HG03097 (cell line): ENCODE measurements around the gene ESPL1.
"Not testable (repeated sequence)": the region's sequence is repeated elsewhere in the genome, so short reads cannot be mapped to it uniquely, and the experiment has no call there.

Experiments used
- ATAC-seq: cut with Tn5 transposase; IDR thresholded peaks from one replicate; pipeline ENCODE4 v1.9.1; 2021; ENCODE audit not compliant: unreplicated experiment, low FRiP score

ESPL1 gene

DNA sequence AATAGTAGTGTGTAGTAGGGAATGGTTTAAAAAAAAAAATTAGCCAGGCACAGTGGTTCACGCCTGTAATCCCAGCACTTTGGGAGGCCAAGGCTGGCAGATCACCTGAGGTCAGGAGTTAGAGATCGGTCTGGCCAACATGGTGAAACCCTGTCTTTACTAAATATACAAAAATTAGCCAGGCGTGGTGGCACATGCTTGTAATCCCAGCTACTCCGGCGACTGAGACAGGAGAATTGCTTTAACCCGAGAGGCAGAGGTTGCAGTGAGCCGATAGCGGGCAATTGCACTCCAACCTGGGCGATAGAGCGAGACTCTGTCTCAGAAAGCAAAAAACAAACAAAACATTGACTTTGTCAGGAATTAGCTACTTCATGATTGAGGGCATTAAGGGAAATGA lies 29.0 kb downstream of the ESPL1 start:
- not testable (repeated sequence) for ATAC-seq

DNA sequence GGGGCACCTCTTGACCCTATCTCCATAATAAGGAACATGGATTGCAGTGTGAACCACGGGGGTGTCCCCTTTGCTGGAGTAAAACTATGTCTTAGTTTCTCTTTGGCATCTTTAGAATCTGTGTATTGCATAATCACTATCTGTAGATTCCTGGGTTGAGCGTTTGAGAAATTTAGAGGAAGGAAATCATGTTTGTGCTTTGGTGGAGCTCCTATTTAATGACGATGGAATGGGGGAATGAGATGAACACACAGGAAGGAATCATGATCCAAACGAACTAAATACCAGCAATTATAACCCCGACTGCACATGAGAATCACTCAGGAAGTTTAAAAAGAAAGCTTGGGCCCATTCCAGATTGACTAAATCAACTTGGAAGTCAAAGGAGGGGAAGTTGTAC lies 30.1 kb downstream of the ESPL1 start:
- ATAC-seq: no peak

DNA sequence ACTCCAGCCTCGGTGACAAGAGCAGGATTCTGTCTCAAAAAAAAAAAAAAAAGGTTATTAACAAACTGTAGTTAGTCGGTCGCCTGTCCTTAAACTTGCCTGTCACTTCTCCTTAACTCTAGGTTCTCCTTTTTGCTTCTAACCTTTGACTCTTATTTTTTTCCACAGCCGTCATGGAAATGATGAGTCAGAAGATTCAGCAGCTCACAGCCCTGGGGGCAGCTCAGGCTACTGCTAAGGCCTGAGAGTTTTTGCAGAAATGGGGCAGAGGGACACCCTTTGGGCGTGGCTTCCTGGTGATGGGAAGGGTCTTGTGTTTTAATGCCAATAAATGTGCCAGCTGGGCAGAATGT lies 31.0 kb downstream of the ESPL1 start:
- ATAC-seq: no peak

- peak; percentile 70 for ATAC-seq
Observed at GRCh38 chr12:53299454-53300180, 31.5 kb downstream of the ESPL1 start, which contains the start of gene MYG1. TSS of gene MYG1 (plus strand) at chr12:53299695. CDS start at chr12:53299738, 43 bp downstream.

DNA sequence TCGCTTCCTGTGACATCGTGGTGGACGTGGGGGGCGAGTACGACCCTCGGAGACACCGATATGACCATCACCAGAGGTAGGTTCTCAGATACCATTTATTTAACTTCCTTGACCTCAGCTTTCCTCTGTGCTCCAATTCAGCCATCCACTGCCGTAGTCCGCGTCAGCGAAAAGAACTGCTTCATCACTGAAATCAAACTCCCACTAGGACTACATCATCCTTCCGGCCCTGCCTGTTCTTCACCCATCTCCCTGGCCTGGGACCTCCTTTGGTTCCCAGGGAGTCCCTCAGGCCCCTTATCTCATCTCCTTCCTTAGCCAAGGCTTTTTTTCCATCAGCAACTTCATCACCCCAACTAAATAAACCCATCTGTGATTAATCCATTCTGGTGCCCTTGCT lies 32.1 kb downstream of the ESPL1 start:
- no peak for ATAC-seq

DNA sequence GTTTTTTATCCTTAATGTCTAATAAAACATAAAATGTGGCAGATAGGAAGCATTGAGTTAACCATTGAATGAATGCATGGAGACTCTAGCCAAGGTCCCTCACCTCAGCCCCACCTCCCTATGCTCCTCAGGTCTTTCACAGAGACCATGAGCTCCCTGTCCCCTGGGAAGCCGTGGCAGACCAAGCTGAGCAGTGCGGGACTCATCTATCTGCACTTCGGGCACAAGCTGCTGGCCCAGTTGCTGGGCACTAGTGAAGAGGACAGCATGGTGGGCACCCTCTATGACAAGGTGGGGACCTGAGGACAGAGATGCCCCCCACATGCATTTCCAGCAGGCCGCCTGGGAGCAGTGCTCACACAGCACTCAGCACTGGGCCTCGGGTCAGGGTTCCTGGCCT lies 34.8 kb downstream of the ESPL1 start:
- ATAC-seq: no peak

- no peak for ATAC-seq
Observed at GRCh38 chr12:53306826-53307225, 38.7 kb downstream of the ESPL1 start.

GRCh38 chr12:53308276-53308675 lies 40.2 kb downstream of the ESPL1 start:
- no peak for ATAC-seq

GRCh38 chr12:53313996-53314395 lies 45.9 kb downstream of the ESPL1 start:
- no peak for ATAC-seq

GRCh38 chr12:53320352-53321195 lies 52.5 kb downstream of the ESPL1 start:
- no peak for ATAC-seq

DNA sequence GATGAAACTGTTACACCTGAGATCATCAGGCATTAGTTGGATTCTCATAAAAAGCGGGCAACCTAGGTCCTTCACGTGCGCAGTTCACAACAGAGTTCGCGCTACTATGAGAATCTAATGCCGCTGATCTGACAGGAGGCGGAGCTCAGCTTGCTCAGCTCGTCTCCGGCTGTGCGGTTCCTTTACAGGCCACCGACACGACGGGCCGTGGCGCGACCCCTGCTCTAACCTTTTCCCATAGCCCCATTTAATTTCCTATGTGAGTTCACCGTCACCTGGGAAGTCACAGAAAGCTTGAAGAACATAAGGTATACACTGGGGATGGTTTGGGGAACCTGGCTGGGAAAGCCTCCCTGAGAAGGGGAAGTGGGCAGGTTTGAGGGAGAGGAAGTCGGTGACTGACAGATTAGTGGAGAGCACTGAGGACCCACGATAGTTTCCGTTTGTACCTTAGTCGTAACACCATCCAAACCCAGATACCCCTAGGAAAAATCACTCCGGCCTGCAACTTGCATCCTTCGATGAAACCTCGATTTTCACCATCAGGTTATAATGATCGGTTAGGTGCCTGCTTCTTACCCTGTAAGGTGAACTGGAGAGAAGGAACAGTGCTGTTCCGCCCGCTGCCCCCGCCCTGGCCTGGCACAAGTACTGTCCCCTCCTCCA lies 56.1 kb downstream of the ESPL1 start:
- peak; percentile 22 for ATAC-seq

DNA sequence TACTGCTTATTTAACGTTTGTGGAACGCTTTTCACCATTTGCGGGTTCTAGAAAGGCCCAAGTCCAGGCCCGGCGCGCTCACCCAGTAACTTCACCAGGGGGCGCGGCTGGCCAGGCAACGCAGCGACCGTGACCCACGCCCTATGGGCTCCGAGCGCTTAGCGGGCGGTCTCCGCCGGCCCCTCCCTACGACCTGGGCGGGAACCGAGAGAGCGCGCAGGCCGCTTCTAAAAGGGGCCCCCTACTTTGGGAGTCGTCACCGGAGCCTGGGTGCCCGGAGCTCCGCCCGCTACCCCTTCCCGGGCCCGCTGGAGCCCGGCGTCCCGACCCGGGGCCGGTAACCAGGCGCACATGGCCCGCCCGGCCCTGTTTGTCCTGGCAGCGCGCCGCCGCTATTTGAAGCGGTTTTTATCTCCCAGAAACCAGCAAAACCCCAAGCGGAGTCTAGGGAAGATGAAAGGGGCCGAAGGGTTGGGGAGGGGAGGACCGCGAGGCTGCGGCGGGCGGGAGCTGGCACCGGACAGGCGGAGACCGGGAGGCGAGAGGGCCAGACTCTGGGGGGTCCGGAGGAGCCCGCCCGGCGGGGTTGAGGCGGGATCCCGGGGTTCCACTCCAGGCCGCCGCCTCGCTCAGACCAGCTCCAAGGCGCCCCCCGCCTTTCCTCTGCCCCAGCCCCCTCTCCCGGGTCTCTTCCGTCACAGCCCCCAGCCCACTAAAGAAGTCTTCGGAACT lies 56.8 kb downstream of the ESPL1 start:
- ATAC-seq: peak; percentile 50

- no peak for ATAC-seq
Observed at GRCh38 chr12:53325511-53326061, 57.5 kb downstream of the ESPL1 start.

DNA sequence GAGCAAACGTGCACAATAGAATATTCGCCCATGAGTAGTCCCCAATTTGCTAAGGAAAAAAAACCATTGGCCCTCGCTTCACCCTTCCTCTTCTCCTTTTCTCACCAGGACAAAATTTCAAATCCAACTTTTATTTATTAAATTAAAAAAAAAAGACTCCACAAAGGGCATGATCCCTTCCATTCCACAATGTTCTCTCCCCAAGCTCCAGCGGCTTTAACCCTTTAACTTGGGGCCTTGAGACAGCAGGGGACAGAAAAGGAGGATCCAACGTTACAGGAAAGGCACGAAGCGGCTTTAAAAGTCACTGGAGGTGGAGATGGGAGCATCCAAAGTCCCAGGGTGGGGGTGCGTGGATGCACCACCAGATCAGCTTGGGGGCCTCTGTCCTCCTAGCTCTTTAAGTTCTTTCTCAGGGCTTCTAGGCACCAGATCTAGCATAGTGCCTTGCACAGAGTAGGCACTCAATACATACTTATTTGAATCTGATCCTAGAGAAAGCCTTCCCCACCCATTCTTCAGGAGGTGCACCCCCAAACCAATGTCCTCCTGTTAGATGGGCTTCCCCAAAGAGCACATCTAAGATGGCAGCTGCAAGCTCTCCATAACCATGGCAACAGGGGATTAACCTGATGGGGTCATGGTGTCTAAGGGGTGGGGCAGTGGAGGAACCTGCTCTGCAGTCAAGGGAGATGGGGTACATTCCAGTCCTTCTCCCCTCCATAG lies 58.5 kb downstream of the ESPL1 start:
- ATAC-seq: no peak

DNA sequence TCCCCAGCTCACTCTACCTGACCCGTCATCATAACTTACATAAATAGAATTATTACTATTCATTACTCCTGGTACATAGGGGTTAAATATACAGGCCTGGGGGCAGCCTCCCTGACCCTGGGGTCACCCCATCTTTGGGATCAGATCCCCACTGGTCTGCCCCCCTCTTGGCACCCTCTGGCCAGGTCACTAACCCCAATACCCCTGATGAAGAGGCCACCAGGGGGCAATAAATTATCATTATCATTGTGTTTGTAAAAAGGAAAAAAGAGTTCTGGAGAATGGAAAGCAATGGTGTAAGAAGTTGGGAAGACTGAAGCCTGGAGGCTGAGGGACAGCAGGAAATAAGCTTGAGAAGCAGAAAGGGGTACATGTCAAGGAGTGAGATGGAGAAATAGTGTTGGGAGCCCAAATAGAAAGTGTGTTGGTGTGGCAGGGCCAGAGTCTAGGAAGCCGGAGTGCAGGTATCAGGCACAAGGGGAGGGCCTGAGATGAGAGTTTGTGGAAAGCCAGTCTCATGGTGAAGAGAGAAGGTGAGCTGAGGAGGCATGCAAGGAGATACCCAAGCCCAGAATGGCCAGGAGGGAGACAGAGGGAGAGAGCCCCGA lies 59.4 kb downstream of the ESPL1 start:
- no peak for ATAC-seq

DNA sequence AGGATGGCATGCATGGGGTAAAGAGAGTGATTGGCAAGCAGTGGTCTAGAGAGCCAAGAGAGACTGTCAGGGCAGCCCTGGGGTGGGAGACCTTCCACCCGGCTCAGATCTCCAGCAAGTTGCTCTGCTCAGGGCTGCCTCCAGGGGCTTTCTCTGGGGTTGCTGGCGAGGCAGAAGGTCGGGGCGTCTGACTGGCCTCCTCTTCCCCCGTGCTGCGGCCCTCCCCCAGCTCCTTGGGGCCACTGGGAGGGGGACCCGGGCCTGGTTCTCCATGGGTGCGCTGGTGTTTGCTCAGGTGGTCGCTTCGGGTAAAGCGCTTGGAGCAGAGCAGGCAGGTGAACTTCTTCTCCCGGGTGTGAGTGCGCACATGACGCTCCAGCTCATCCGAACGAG lies 59.9 kb downstream of the ESPL1 start:
- no peak for ATAC-seq

DNA sequence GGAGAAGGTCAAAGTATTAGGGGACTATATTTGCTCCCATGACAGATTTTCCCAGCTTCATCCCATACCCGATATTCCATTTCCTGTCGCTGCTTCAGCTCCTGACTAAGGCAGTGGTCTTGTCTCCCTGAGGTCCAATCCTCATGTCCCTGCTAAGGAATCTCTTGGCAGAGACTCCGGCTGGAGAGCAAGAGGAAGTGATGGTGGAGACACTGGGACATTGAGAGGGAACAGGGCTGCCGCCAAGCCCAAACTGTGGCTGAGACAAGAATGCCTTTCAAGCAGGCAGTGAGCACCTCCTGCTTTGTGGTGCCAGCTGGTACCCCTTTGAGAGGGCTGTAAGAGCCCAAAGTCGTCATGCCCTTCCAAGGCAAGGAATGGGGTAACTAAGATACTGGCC lies 62.6 kb downstream of the ESPL1 start:
- ATAC-seq: no peak

GRCh38 chr12:53332339-53332738 lies 64.2 kb downstream of the ESPL1 start:
- not testable (repeated sequence) for ATAC-seq

DNA sequence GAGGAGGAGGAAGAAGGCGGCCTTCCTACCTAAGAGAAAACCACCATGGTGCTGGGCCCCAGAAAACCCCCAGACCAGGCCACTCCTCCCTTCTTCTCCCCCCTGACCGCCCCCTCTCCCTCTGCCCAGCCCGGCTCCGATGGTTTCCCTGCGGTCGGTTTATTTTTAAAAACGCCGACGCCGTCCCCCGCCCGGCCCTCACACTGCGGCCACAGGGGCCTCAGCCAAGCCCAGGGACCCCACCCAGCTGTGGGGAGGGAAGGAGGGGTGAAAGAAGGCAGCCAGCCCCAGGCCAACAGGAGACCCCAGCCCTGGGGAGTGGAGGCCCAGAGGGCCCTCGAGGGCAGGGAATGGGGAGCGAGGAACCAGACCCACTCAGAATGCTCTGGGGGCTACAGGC lies 64.6 kb downstream of the ESPL1 start:
- no peak for ATAC-seq
